ENCODE data around the gene SPIN3.
A peak's percentile ranks its signal among the peaks of the same experiment; 100 is the strongest.
"Not testable (repeated sequence)": the region's sequence is repeated elsewhere in the genome, so short reads cannot be mapped to it uniquely, and the experiment has no call there.

SPIN3 gene

DNA sequence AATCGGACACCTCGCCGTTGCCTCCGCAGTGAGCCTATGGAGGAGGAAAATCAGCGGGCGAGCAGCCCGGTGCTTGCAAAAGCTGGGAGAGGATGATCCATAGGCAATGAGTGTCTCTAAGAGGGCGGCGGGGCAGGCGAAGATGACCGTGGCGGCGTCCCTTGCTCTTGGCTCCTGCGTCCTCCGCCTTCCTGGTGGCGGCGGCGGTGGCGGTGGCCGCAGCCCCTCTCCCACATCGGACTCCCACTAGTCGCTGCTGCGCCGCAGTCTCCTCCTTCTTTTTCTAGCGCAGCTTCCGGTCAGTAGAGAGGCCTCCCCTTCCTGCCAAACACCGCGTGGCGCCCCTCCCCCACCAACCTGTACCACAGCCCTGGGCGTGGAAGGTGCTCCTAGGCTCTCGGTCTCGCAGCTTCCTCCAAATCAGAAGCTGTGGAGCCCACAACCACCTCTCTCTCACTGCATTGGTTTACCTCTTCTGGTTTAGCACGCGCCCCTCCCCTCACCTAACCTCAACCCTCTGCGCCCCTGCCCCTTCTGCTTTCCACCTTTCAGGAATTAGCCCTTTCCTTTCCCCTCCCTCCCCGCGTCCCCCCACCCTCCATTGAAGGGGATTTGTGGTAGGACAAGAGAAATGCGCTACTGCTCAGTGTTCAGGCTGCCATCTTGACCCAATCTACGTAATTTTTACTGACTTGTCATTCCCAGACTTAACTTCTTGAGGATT lies at the start of gene SPIN3:
SPIN3 (minus strand) TSS at position 271 of the 724 bp plus-strand sequence. CDS start 594 bp downstream, outside the sequence.
- peak; percentile 44 for DNase-seq (ENCODE audit: low spot score)

DNA sequence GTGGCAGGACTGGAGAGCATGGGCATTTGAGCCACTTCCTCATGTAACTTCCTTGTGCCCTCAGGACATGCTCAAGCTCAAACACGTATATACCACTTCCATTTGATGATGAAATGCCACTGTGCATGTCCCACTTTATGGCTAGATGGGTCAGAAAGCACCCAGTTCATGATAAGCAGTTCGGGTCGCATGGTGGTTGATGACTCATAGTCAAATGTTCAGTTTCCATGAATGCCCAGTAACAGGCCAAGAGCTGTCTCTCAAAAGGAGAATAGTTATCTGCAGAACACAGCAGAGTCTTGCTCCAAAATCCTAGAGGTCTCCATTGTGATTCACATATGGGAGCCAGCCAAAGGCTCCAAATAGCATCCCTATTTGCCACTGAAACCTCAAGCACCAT lies 48.9 kb upstream of the SPIN3 start:
- DNase-seq (ENCODE audit: low spot score): no peak

DNA sequence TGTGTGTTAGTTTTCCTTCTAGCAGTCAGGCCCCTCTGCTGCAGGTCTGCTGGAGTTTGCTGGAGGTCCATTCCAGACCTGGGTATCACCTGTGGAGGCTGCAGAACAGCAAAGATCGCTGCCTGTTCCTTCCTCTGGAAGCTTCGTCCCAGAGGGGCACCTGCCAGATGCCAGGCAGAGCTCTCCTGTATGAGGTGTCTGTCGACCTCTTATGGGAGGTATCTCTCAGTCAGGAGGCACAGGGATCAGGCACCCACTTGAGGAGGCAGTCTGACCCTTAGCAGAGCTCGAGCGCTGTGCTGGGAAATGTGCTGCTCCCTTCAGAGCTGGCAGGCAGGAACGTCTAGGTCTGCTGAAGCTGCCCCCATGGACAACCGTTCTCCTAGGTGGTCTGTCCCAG lies 41.9 kb upstream of the SPIN3 start:
- DNase-seq (ENCODE audit: low spot score): not testable (repeated sequence)

DNA sequence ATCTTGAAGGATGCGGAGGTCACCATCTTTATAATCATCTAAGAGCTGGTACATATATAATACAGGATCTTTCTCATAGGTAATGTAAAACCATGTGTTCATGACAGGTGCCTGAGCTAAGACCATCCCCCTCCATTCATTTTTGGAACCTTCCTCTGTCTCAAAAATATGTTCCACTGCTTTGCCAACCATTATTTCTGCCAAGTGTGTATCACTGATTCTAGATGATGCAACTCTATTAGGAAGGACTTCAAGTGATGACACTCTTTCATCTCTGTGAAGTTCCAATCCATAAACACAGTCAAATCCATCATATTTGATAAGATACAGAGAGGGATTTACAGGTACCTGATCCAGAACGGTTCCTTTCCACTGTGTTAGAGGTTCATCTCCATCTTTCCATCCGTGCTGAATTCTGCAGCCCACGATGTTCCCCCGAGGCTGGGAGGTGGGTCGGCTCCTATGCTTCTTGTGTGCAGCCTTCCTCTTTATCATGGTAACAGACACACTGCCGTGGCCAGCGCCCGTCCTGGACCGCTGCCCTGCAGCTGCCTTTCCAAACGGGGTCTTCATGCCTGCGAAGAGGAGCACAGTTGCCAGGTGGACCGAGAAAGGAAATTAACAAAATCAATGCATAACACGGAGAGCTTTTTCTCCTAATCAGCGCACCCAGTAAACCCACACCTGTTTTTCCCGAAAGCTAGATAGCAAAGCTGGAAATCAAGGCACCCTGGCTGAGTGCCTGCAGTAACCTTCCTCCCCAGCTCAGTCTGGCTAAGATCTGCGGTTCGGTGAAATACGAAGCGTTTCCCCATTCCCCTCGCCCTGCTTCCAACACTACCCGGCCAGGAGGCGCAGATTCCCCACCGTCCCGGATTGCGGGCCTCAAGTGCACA lies 718 bp downstream of the SPIN3 start:
- DNase-seq (ENCODE audit: low spot score): no peak

DNA sequence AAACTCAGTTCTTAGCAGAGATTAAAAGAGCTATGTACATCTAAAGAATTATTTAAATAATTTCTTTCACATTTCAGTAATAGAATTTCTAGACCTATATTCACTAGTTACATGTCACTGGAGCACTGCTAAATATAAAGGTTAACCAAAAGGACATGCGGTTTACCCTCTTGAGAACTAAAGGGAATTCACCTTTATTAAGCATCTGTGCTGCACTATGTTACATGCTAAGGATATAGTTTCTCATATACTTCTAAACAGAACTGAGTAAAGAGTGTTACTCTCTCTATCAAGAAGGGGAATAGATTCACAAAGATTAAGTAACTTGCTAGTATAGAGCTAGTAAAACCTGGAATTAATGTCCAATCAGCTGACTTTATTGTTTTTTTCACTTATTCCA lies 7.6 kb downstream of the SPIN3 start:
- no peak for DNase-seq (ENCODE audit: low spot score)

DNA sequence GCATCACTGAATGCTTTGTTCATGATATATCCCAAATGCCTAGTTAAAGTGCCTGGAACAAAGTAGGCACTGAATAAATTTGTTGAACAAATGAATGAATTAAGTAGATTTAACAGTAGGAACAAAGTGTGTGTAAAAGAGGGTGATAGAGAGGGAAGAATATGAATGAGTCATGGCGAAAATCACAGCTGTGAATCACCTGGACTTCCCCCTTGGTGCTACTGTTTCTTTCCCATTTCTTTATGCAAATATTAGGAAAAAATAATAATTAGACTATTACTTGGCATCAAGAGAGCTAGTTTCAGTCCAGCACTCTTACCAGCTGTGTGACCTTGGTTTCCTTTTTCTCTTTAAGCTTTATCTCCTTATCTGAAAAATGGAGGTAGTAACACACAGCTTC lies 9.2 kb downstream of the SPIN3 start:
- DNase-seq (ENCODE audit: low spot score): no peak

DNA sequence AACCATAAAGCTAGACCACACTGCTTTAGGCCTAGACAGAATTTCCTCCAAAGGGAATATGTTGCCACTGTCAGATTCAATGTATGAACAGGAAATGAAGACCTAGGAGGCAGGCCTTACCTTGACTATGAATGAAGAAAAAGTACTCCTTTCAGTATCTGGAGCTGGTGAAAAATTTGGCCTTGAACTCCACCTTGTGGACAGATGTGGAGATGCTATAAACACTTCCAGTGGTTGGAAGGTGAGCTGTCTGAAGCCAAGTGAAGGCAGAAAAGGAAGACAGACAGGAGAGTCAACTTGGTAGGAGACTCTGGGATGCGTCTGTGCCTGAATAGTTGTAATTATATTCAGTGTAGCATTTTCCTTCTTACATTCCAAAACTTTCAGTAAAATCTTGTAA lies 17.2 kb downstream of the SPIN3 start:
- DNase-seq (ENCODE audit: low spot score): peak; percentile 64

DNA sequence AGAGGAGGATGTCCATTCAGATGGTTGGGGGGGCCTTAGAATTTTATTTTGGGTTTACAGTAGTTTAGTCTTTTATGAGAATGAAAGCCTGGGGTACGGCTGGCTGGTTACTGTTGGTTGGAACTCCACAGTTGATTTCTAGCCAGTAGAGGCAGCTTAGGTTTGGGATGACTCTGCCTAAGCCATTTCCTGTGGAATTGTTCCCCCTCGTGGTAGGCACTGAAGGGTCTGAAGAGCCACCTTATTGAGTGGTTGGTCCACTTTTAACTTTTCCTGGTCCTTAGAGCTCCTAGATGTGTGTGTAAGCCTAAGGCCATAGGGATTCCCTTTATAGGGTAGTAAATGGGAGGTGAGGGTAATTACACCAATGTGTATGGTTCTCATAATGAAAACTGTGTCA lies 19.7 kb downstream of the SPIN3 start:
- DNase-seq (ENCODE audit: low spot score): no peak

DNA sequence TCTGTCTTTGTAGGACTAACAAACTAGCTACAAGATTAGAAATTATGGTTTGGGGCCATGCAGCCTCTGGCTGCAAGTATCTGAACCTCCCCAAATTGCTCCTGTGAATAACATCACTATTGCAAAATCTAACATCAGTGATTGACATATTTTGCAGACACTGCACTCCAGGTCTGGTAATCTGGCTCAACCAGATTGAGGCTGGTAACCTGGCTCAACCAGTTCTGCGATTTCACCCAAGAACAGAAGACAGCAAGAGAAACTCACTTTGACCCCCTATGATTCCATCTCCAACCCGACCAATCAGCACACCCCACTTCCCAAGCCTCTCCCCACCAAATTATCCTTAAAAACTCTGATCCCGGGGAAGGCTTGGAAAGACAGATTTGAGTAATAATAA lies 20.9 kb downstream of the SPIN3 start:
- DNase-seq (ENCODE audit: low spot score): no peak

DNA sequence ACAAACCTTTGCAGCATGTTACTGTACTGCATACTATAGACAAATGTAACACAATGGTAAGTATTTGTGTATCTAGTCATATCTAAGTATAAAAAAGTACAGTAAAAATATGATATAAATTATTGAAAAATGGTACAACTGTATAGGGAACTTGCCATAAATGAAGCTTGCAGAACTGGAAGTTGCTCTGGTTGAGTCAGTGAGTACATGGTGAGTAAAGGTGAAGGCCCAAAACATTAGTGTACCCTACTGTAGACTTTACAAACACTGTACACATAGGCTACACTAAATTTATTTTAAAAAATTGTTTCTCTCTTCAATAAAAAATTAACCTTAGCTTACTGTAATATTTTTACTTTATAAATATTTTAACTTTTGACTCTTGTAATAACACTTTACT lies 25.8 kb downstream of the SPIN3 start:
- no peak for DNase-seq (ENCODE audit: low spot score)

DNA sequence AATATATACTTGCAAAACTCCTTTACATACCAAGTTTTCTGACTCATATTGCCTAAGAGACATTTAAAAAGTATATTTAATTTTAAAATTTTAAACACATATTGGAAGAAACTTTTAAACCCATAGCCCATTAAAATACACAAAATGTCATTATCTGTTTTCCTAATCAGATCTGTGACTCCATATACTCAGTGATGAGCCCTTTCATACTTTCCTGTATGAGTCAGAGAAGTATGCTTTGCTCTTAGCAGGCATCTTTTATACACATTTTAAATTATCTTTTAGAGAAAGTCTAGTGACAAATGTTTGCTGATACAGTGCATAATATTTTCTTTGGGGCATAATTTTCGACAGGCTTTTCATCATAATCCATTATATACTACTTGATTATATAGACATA lies 26.4 kb downstream of the SPIN3 start:
- no peak for DNase-seq (ENCODE audit: low spot score)

DNA sequence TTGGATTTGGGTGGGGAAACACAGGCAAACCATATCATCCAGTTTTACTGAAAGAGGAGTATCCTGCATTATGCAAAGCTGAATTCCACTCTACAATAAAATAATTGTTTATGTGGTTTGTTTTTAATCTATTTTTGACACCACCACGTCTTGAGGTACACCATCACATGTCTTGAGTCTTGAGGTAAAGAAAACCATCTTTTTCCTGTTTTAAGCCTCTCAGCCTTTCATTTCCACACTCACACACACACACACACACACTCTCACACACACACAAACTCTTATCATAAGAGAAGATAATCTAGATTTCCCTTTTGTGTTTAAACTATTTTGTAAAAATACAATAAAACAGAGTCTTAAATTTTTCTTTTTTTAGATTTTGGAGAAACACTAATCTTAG lies 32.0 kb downstream of the SPIN3 start:
- no peak for DNase-seq (ENCODE audit: low spot score)

DNA sequence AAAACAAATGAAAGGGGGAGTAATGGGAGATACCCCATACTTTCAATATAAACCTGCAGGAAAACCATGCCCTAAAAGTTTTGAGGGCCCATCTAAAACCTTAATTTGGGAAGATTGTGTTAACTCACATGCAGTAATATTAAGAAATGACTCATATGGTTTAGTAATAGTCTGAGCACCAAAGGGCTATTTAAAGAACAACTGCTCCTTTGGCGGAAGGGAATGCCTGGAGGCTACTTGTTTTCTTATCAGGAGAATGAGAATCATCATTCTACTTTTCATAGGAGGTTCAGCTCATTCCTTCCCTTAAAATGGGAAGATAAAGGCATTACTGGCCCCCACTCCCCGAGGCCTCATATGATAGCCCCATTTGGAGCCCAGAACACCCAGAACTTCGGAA lies 47.6 kb downstream of the SPIN3 start:
- DNase-seq (ENCODE audit: low spot score): no peak

DNA sequence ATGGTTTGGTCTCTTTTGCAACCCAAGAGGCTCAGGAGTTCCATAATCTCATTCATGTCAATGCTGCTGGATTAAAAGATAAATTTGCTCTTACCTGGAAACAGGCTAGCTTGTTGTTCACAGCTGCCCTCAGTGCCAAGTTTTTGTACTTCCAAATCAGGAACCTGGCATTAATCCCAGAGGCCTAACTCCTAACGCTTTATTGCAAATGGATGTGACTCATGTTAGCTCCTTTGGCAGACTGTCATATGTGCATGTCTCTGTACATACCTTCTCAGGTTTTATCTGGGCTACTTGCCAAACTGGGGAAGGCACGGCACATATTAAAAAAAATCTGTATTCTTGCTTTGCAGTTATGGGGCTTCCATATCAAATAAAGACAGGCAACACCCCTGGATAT lies 49.1 kb downstream of the SPIN3 start:
- not testable (repeated sequence) for DNase-seq (ENCODE audit: low spot score)

DNA sequence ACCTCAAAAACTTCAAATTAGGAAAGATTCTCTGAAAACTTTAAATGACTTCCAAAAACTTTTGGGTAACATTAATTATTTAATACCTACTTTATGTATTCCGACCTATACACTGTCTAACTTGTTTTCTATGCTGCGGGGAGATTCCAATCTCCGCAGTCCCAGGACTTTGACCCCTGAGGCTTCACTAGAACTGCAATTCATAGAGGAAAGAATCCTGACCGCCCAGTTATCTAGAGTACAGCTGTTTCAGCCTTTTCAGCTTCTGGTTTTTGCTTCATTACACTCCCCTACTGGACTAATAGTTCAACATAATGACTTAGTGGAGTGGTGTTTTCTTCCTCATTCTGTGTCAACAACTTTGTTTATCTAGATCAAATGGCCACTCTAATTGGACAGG lies 50.1 kb downstream of the SPIN3 start:
- not testable (repeated sequence) for DNase-seq (ENCODE audit: low spot score)

DNA sequence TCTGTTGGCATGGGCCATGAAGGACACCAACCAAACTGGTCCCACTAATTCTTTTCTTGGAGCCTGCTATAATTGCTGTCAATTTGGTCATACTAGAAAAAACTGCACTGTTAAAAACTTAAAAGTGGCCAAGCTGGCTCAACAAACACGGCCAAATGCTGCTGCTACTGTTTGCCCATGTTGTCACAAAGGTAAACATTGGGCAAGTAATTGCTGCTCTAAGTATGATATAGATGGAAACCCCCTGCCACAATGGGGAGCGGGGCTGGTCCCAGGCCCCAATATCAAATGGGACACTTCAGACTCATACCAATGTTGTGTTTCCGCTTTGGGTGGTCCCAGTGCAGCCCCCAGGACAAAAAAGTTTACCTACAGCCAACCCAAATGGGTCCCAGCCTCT lies 52.1 kb downstream of the SPIN3 start:
- no peak for DNase-seq (ENCODE audit: low spot score)

All from CD4-positive, alpha-beta T cell treated with Interleukin-2 at 100 ng/mL for 4 hours (primary cell).